ENCODE measurements around the gene NEK9.

Gene NEK9

GRCh38 chr14:75079521-75079920 lies 47.3 kb downstream of the NEK9 start:
- Histone ChIP-seq H3K27me3 (replicated peaks; ENCODE audit: insufficient read depth, low read length) (no peaks in the 10 kb centered on the region), H3K4me1 (ENCODE audit: low read length) (no peaks in the 10 kb centered on the region), H3K9me3 (replicated peaks; ENCODE audit: insufficient read depth, low read length) (no peaks in the 10 kb centered on the region), H3K36me3 (replicated peaks; ENCODE audit: insufficient read depth, low read length) (no peaks in the 10 kb centered on the region), H4K20me1 (ENCODE audit: insufficient read depth, low read length) (no peaks in the 10 kb centered on the region), H3K79me2 (ENCODE audit: low read length) (no peaks in the 10 kb centered on the region), H3F3A (ENCODE audit: insufficient read depth, low read length) (no peaks in the 10 kb centered on the region), H2AFZ (ENCODE audit: low read length) (no peak overlapping the region), H3K4me3 (ENCODE audit: low read length) (no peak overlapping the region), H3K27ac (ENCODE audit: low read length) (no peak overlapping the region), H3K9me2 (replicated peaks; ENCODE audit: insufficient read depth, low read length) (no peaks in the 10 kb centered on the region), H3K9ac (ENCODE audit: low read length) (no peak overlapping the region), H3K4me2 (ENCODE audit: low read depth, low read length) (no peak overlapping the region)
- DNase-seq = no peak
- TF ChIP-seq EZH2phosphoT487 (IDR thresholded peaks at IDR 0.05; ENCODE audit: low read length) (no peak), EZH2 (optimal IDR thresholded peaks at IDR 0.05; ENCODE audit: low read depth, low read length) (no peak), CTCF (IDR thresholded peaks at IDR 0.05; ENCODE audit: low read length) (no peak)

- Histone ChIP-seq H3K4me2 (ENCODE audit: low read depth, low read length) (no peak overlapping the region), H3K79me2 (ENCODE audit: low read length) (no peaks in the 10 kb centered on the region), H2AFZ (ENCODE audit: low read length) (no peak overlapping the region), H3K36me3 (replicated peaks; ENCODE audit: insufficient read depth, low read length) (no peaks in the 10 kb centered on the region), H3K9me2 (replicated peaks; ENCODE audit: insufficient read depth, low read length) (no peaks in the 10 kb centered on the region), H3F3A (ENCODE audit: insufficient read depth, low read length) (no peaks in the 10 kb centered on the region), H3K9ac (ENCODE audit: low read length) (no peak overlapping the region), H4K20me1 (ENCODE audit: insufficient read depth, low read length) (no peaks in the 10 kb centered on the region), H3K9me3 (replicated peaks; ENCODE audit: insufficient read depth, low read length) (no peaks in the 10 kb centered on the region), H3K4me3 (ENCODE audit: low read length) (no peak overlapping the region), H3K4me1 (ENCODE audit: low read length) (no peaks in the 10 kb centered on the region), H3K27ac (ENCODE audit: low read length) (no peak overlapping the region), H3K27me3 (replicated peaks; ENCODE audit: insufficient read depth, low read length) (no peaks in the 10 kb centered on the region)
- DNase-seq = no peak
- TF ChIP-seq EZH2phosphoT487 (IDR thresholded peaks at IDR 0.05; ENCODE audit: low read length) (no peak), CTCF (IDR thresholded peaks at IDR 0.05; ENCODE audit: low read length) (no peak), EZH2 (optimal IDR thresholded peaks at IDR 0.05; ENCODE audit: low read depth, low read length) (no peak)
Observed at GRCh38 chr14:75077794-75078193, 49.1 kb downstream of the NEK9 start.

- no peaks in the 10 kb centered on the region for H3K36me3 ChIP-seq (replicated peaks; ENCODE audit: insufficient read depth, low read length)
- no peak for DNase-seq
- peak overlapping the region; percentile 76; the same call in 1 of the 2 replicates for H3K4me2 ChIP-seq (ENCODE audit: low read depth, low read length)
- peak overlapping the region; percentile 79; the same call in 1 of the 2 replicates for H3K27ac ChIP-seq (ENCODE audit: low read length)
- no peaks in the 10 kb centered on the region for H4K20me1 ChIP-seq (ENCODE audit: insufficient read depth, low read length)
- H3K27me3 ChIP-seq (replicated peaks; ENCODE audit: insufficient read depth, low read length) = no peaks in the 10 kb centered on the region
- H3K4me1 ChIP-seq (ENCODE audit: low read length) = 0 out of 2 replicates have a peak, but pooled peaks cover 4% of the 10 kb centered on the region
- TF ChIP-seq CTCF (IDR thresholded peaks at IDR 0.05; ENCODE audit: low read length) (no peak), EZH2phosphoT487 (IDR thresholded peaks at IDR 0.05; ENCODE audit: low read length) (no peak), EZH2 (optimal IDR thresholded peaks at IDR 0.05; ENCODE audit: low read depth, low read length) (no peak)
- no peak overlapping the region for H3K9ac ChIP-seq (ENCODE audit: low read length)
- no peaks in the 10 kb centered on the region for H3K9me3 ChIP-seq (replicated peaks; ENCODE audit: insufficient read depth, low read length)
- H3K9me2 ChIP-seq (replicated peaks; ENCODE audit: insufficient read depth, low read length) = no peaks in the 10 kb centered on the region
- peaks cover 5% of the 10 kb centered on the region; the same call in 1 of the 2 replicates for H3K79me2 ChIP-seq (ENCODE audit: low read length)
- no peaks in the 10 kb centered on the region for H3F3A ChIP-seq (ENCODE audit: insufficient read depth, low read length)
- no peak overlapping the region; the same call in 1 of the 2 replicates for H3K4me3 ChIP-seq (ENCODE audit: low read length)
- no peak overlapping the region for H2AFZ ChIP-seq (ENCODE audit: low read length)
Observed at GRCh38 chr14:75070383-75070782, 56.5 kb downstream of the NEK9 start.

Measured in MM.1S (cell line).